Stimulated activated CD8-positive, alpha-beta memory T cell treated with anti-CD3 and anti-CD28 coated beads, Interleukin-12 subunit alpha, Interleukin-12 subunit beta, amount 100 ng/mL, for 4 hours (primary cell): ENCODE data around the gene CATSPERD.

ENCODE experiments used
- DNase-seq: peaks from one replicate; pipeline ENCODE4 v3.0.0-alpha.2; 2020; ENCODE audit warnings: low read depth

Gene CATSPERD, protein sequence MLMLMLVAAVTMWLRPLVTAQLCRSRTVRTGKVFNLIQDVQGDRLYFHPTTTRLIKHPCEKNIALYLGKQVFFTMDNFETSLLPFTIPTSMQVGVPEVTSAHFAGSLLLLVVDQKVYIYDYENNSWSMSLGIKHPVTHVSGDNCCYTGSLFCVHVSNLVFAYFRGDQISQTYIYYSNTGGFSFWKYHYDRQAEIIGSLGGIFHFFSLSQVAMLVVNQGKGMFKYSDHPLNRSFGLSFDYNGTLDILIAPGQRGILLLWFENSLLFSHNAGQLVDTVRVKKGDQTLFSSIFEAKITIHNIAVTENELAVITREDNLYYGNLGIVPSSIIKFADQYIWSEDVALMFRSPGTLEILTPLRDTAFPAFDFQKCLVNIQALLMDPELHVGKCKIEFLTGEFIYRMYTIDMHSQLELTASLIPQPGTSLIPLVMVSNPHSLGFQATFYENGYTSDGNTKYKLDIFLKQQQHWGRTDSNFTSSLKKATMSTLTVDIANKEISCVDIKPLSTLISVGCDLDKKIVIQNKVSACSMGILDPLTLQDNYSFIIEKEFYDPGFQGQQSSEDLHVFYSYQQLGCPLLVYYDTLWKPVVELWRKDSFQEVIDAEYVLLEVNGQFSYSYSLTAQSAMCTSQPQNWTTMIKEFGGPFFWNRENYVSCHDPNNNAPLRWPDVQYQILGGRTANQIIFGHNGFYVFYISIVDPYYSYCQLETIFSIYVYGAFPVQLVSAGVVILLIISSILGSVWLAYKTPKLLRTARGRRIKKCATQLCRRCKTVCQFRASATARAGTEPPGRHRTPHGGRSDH

GRCh38 chr19:5719961-5720790, at the start of gene CATSPERD, which contains the start of gene LONP1:
Gene CATSPERD (plus strand): TSS chr19:5720637. CDS start chr19:5720738, 101 bp downstream.
Gene LONP1 (minus strand): TSS chr19:5720146. CDS start chr19:5720132, 14 bp downstream.
- peak; percentile 96 for DNase-seq

- DNase-seq: no peak
These were observed 48.8 kb upstream of the CATSPERD start for GRCh38 chr19:5671600-5671999.

- DNase-seq: no peak
These were observed 47.6 kb upstream of the CATSPERD start for GRCh38 chr19:5672708-5673459.

- DNase-seq: no peak
These were observed 46.7 kb upstream of the CATSPERD start for GRCh38 chr19:5673752-5674151.

GRCh38 chr19:5674714-5675113, 45.7 kb upstream of the CATSPERD start:
- DNase-seq: no peak

- no peak for DNase-seq
These were observed 44.2 kb upstream of the CATSPERD start for GRCh38 chr19:5676105-5676771.

DNA sequence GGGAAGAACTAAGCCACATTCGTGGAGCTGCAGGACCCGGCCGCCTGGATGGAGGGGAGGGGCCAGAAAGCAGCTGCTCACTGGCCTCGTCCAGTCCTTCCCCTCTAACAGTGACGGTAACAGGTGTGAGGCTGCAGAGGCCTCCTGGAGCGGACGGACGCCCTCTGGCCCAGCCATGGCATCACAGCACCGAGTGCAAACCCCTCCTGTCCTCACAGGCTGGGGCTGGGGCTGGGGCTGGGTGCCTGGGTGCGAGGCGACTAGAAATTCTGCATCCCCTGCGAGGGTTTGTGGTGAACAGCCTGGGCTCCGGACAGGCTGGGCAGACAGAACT, 43.7 kb upstream of the CATSPERD start:
- DNase-seq: no peak

DNA sequence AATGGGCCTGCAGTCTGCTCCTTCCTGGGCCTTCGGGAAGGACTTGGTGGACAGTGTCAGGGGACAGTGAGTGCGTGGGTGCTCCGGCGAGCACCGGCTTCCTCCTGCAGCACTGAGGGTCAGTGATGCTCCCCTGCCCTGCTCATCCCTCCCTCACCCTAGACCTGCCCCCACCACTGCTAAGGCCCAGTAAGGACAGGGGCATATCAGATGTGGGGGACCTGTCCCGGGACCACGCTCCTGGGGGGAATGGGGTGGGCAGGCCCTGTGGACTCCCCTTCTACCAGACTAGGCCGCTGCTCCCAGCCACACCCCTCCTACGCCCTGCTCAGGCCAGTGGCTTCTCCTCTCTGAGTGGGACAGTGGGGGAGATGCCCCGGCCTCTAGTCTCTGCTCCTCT, 43.3 kb upstream of the CATSPERD start:
- DNase-seq: no peak

DNA sequence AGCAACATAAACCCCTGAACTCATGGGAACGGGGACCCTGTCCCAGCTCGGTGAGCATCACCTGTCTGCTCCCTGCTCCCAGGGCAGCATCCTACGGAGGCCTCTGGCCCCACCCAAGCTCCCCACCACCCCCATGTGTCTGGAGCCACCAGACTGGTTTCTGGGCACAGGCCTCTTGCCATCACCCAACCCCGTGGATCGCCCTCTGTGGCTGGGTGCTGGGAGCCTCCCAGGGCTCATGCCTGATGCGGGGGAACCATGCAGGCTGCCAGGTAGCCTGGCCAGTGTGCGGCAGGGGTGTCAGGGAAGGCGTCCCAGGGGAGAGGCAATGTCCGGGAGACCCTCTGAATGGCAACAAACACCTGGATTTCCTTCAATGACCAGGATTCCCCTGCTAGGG, 42.9 kb upstream of the CATSPERD start:
- DNase-seq: no peak

DNA sequence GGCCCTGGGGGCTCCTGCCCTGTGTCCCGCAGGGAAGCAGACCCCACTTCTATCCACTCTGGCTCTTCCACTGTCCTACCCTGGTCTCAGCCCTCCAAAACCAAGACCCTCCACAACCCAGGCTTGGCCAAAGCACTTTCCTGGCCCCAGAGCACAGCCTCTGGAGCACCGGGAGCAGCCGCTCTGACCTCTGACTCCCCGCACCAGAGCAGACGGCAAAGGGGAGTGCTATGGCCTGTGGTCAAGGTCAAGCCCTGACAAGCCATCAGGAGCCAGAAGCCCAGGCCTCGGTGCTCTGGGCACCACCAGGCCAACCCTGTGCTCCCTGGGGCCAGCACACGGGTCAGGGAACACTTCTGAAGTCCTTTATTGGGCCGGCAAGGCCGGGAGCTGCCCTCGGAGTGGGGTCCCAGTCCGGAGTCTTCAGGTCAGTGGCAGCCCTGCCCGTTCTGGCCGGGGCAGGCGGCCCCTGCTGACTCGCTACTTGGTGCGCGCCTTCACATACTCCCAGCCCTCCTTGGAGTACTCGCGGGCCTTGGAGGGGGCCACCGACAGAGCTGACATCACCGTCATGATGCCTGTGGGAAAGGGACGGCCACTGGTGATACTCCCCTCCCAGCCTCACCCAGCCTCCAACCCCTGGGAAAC, 42.2 kb upstream of the CATSPERD start:
- no peak for DNase-seq

DNA sequence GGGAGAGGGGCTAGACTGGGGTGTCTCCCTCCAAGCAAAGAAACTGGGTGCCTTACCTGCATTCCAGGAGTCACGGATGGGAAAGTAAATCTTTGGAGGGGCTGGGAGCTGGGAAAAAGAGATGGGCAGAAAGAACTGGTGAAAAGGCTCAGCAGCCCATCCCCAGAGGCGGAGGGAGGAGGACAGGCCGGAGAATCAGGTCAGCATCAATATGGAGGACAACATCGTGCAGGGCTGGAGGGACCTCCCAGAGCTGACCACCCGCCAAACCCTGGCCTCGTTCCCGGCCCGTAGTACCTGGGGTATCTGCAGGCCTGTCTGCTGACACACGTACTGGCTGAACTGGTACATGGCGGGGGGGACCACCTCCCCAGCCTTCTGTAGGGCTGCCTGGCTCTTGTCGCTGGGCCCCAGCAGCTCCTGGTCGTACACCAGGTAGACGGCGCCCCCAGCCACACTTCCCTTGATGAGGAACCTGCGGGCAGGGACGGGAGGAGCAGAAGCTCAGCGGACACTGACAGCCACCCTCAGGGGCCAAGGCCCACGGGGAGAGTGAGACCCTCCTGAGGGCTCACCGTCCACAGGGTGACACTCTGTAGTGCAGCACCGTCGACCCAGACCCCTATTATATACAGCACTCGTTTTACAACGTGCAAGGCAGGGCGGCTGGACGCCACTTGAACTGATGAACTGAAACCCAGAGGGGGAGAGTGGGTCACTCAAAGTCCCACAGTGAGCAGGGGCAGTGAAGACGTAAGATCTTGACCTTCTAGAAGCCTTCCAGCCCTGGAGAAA, 41.0 kb upstream of the CATSPERD start:
- DNase-seq: no peak

- no peak for DNase-seq
These were observed 40.4 kb upstream of the CATSPERD start for GRCh38 chr19:5680084-5680436.

DNA sequence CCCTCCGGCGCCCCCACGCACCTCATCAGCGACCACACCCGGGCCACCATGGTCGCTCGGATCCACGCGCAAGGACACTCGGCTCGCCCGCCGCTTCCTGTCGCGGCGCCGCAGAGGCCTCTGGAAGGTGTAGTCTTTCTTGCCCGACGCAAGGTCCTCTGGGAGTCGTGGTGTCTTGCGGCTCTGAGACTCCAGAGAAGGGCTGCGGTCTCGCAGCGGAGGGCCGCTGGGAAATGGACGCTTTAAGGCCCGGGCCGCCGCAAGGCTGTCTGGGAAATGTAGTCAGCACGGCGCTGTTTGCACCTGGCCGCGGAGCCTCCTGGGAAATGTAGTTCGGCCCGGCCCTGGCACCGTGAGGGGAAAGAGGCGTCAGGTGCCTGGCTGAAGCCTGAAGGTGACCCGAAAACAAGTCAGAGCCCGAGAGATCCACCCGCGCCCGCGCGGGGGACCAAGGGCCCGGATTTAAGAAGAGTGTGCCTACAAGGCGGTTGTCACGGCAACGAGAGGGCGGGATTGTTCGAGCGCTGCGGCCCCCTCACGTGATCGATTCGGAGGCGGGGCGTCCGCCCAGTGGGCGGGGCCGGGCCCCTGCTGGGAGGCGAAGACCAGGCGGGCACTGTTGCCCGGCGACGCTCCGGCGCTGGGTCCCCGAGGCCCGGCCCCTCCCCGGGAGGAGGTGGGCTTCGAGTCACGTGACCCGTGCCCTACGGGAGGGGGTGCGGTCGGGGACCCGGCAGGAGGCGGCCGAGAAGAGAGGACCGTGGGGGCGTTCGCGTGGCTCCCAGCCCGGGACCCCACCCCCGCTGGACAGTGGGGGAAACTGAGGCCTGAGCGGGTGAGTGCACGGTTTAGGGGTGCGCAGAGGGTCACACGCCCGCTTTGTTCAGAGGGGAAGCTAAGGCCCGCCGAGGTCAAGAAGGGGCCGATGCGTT, 39.7 kb upstream of the CATSPERD start, which contains the start of the genes HSD11B1L and MICOS13:
Gene HSD11B1L (plus strand): TSS at position 591 of the 932 bp plus-strand sequence. CDS start 3,806 bp downstream, outside the sequence.
Gene MICOS13 (minus strand): TSS at position 80 of the 932 bp plus-strand sequence. CDS start 30 bp downstream, at position 50.
- DNase-seq: peak; percentile 97

GRCh38 chr19:5681391-5682106, 38.9 kb upstream of the CATSPERD start:
- DNase-seq: no peak

DNA sequence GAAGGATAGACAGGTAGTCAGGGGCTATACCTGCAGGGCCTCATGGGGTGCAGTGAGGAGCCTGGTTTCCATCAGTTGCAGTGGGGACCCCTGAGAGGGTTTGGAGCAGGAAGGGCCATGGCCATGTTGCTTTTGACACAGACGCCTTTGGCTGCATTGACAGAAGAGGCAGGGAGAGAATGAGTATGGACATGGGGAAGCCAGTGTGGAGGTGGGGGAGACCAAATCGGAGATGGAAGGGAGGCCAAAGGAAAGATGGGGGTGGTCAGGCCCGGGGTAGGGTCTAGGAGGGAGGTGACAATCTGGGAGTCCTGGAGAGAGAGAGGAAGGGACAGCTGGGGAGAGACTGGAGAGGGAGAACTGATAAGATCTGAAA, 38.3 kb upstream of the CATSPERD start:
- no peak for DNase-seq

- DNase-seq: no peak
These were observed 37.1 kb upstream of the CATSPERD start for GRCh38 chr19:5683177-5683886.
